Left cardiac atrium (tissue), 4 donors: ENCODE results near the gene ATP1A4. TPM values are rescaled to one million over a fixed set of nuclear protein-coding genes. Genes with fewer than 3 reads are reported as not detected.
A peak's percentile ranks its signal among the peaks of the same experiment; 100 is the strongest.

Source experiments
- ATAC-seq, 2 donors: fragments of 200-7000 bp; cut with Tn5 transposase; one replicate each; pipeline ENCODE4 v1.9.1; 2020; ENCODE audit warnings: mild to moderate bottlenecking in 2 of 2, moderate library complexity in 2 of 2
- DNase-seq: peaks from one replicate; pipeline ENCODE4 v3.0.0-alpha.2; 2020
- intact Hi-C, 2 donors: fragments of 100-400 bp; cut with DNase I; formaldehyde crosslinking; loops; one replicate each; pipeline versions ENCODE4 v1.14.1 to v1.15.1; 2022 to 2023
- total RNA-seq, 2 donors: library from RNA; stranded (reverse); fragmentation: NEBNext Ultra II Directional; extraction: Animal tissue kit (Norgen Biotek cat#: 25700); gene quantifications; one replicate each; pipeline ENCODE4 v1.2.1, GENCODE V29; 2021
- donor health status: DM: no; HTN: yes; CAD: no.
- donor health status: DM: no; HTN: yes; CAD: no; lungs with severe emphysema.
- donor health status: DM: yes; HTN: yes; CAD: no.
- donor health status: Dilated cardiomyopathy.

Gene ATP1A4
- total RNA-seq, 2 donors from 2014 or later, result 0.13 TPM; not detected in 1

DNA sequence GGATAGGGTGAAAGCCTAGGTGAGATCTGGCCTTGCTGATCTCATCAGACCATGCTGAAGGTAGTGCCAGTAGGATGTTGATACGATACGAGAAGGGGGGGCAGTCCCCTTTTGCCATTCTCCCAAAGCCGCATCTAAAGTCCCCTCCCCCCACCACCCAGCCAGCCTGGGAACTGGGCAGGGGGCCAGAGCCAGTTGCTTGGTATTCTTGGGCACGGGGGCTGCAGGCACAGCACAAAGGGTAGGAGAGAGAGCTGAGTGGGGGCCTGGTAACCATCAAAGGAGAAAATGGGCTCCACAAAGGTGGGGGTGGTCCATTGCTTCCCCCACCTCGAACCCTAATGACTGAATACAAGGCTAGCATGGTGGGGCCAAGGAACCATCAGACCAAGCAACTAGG lies 59.2 kb downstream of the ATP1A4 start:
- ATAC-seq (no peak), DNase-seq (no peak)
- intact Hi-C loops, result no loop called here

- DNase-seq, result no peak
- no peak for ATAC-seq
- intact Hi-C loops, result no loop called here
These were observed 59.8 kb downstream of the ATP1A4 start for GRCh38 chr1:160211046-160211790.

- intact Hi-C loops, result no loop called here
- ATAC-seq, result no peak
These were observed 63.2 kb downstream of the ATP1A4 start for GRCh38 chr1:160214481-160215140.

GRCh38 chr1:160216301-160216700 lies 64.9 kb downstream of the ATP1A4 start:
- DNase-seq, result no peak
- intact Hi-C loops, result no loop called here
- no peak for ATAC-seq

More at GRCh38 chr1:160214481-160215140, 63.2 kb downstream of the ATP1A4 start:
- no peak for DNase-seq

GRCh38 chr1:160217481-160218051 lies 66.2 kb downstream of the ATP1A4 start:
- no peak for DNase-seq
- peak; percentile 21 to 48 for ATAC-seq
- intact Hi-C loops, result no loop called here

DNA sequence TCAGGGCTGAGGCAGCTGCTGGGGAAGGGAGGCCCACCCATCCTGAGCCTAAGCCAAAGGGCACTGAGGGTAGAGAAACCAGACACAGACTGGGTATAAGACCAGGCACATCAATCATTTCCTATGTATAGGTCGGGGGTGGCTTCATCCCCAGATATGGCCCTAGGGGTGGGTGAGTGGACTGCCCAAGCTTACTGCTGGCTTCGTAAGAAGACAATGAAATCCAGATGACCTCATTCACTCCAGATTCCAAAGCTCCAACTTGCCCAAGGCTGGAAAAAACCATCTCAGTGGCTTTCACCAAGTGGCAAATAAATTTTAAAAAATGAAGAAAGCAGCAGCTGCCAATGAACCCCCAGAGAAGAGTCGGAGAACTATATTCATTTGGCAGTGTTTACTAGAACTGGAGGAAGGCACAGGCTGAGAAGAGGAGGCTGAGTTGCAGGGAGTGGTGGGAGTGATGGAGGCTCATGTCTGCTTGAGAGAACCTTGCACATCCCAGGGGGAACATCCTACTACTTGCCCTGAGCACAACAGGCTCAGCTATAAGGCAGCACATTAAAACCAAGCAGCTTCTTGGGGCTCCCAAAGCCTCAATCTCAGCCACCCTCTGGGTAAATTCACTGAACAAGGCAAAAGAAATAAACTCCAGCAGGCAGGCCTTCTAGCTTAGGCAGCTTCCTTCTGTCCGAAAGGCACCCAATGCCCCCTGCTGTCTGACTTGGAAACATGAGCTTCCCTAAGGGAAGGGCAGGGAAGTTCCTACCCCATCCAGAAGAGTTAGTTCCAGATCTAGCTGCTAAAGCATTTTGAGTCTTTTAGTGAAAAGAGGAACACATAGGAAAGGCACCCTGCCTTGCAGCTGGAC lies 67.9 kb downstream of the ATP1A4 start:
- ATAC-seq (peak; percentile 78 to 80), DNase-seq (peak; percentile 50)
- intact Hi-C loops, result no loop called here

GRCh38 chr1:160220301-160220700 lies 68.9 kb downstream of the ATP1A4 start:
- intact Hi-C loops, result loop anchor here in 1 of 2 donors (2.0 kb wide), 1 partner anchor 28 kb away; no protein-coding TSS in a partner anchor
- DNase-seq (no peak), ATAC-seq (no peak)

DNA sequence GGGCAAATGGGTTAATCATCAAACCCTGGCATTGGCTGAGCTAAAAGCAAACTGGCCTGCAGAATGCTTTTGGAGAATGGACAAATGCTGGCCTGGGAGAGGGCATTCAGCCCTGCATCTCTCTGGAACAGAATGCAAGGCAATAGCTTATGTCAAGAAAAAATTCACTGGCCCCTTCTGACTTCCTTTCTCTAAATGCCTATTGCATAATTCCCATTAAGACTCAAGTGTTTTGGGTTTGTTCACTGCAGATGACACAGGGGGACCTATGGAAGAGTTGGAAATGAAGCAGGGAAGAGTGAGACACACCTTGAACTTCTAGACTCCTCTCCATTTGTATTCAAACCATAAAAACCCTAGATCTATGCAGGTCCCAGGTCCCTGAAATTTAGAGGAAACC lies 69.7 kb downstream of the ATP1A4 start:
- DNase-seq (no peak), ATAC-seq (no peak)
- intact Hi-C loops, result loop anchor here in 1 of 2 donors (2.0 kb wide), 1 partner anchor 28 kb away; no protein-coding TSS in a partner anchor

DNA sequence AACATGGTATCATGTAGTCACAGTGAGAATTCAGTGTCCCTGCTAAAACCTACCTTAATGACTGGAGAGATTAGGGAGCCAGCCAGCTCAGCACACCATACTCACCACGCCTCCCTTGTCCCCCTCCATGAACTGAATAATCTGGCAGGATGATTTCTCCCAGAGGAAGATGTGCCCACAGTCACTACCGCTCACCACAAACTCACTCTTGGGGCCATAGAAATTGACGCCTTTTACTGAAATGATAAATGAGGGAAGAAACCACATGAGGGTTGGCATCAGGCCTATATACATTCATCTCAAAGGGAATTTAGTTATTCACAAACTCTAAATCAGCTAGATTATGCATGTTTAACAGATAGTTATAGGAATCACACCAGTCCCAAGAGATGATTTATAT lies 71.1 kb downstream of the ATP1A4 start:
- DNase-seq (no peak), ATAC-seq (no peak)
- intact Hi-C loops, result no loop called here

DNA sequence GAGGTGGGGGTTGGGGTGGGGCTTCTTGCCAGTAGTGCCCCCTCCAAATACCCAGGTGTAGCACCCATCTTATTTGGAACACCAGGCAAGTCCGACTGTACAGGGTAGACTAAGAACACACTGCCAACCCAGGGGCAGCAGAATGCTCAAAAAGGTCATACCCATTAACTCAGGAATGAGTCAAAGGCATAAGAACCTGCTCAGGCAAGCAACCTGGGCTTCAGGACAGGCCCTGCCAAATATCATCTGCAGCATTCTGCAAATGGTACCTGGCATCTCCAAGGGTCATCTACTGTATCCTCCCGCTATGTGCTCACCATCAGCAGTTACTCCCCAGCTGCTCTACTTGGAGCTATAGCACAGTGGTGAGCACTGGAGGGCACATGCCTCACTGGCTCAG lies 73.2 kb downstream of the ATP1A4 start:
- DNase-seq (no peak), ATAC-seq (no peak)
- intact Hi-C loops, result no loop called here

- no peak for ATAC-seq
- no peak for DNase-seq
- intact Hi-C loops, result no loop called here
These were observed 73.9 kb downstream of the ATP1A4 start for GRCh38 chr1:160225345-160225744.

DNA sequence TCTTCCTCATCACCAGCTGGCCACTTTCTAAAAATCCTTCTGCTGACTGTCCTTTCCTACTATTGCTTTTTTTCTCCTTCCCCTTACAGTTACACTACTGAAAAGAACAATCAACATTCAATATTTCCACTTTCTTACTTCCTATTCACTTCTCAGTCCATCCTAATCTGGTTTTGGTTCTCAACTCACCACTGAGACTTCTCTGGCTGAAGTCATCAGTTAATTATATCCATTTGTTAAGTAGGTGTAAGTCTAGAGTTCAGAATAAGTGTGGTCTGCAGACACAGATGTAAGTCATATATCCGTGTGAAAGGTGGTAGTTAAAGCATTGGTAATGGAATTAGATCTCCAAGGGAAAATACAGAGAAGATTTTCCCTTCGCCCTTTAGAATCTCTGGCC lies 75.2 kb downstream of the ATP1A4 start:
- DNase-seq (no peak), ATAC-seq (peak in 1 of 2 donors; percentile 52)
- intact Hi-C loops, result no loop called here

DNA sequence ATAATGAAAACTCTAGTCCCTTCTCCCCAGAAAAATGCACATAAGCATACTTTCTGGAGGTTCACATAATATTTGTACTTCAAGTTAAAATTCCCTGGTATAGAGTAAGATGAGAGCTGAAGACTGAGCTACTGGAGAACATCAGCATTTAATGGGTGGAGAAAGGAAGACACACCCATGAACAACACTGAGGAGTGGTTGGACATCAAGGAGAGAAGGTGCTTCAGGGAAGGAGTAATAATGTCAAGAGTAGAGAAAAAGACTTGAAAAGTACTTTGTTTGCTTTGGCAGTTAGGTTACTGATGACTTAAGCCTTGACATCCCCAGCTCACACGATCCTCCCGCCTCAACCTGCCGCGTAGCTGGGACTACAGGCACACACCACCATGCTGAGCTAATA lies 75.6 kb downstream of the ATP1A4 start:
- ATAC-seq, result peak in 1 of 2 donors; percentile 31
- intact Hi-C loops, result no loop called here
- DNase-seq, result no peak

DNA sequence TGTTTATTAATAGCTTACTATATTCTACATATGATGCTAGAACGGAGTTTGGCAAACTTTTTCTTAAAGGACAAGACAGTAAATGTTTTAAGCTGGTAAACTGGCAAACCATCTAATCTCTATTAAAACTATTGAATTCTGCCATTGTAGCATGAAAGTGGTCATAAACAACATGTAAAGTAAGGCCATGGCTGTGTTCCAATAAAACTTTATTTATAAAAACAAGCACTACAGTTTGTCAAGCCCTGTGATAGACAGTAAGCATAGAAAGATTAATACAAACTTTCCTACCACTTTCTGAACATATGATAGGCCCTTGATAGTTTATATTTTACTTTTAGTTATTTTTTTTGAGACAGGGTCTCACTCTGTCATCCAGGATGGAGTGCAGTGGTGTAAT lies 76.2 kb downstream of the ATP1A4 start:
- ATAC-seq, result no peak
- no peak for DNase-seq
- intact Hi-C loops, result no loop called here

- intact Hi-C loops, result no loop called here
- no peak for DNase-seq
- no peak for ATAC-seq
These were observed 77.0 kb downstream of the ATP1A4 start for GRCh38 chr1:160228431-160228830.

DNA sequence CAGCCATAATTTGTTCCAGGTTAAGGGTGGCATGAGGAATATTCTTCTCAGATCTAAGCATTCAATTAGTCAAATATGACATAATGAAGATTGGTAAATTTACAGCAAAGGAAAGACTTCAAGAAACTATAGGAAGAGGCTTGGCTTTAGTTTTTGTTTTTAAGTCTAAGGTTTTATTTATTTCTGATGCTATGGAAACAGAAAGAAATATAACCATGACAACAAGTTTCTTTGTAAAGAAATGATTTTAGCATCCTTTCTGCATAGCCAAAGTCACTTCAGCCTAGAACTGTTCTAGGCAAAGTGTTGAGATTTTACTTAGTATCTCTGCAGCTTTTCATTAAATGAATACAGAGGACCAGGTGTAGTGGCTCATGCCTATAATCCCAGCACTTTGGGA lies 81.5 kb downstream of the ATP1A4 start:
- no peak for DNase-seq
- no peak for ATAC-seq
- intact Hi-C loops, result no loop called here
